Smooth muscle cell (in vitro differentiated cells): Measurements from ENCODE around the gene BCL2L2. TPM values are rescaled to one million over a fixed set of nuclear protein-coding genes. Genes with fewer than 3 reads are reported as not detected.

ENCODE experiments used
- DNase-seq: peaks from one replicate; lab custom pipeline; 2025; ENCODE audit not compliant: unreplicated experiment; lab: John Stamatoyannopoulos, UW
- H2AFZ ChIP-seq: fragments of 200-600 bp; sonication (generic); 2 replicates; pipeline ENCODE4 v1.6.0; 2016; ENCODE audit warnings: antibody characterized with exemption, low read depth, mild to moderate bottlenecking
- H3F3A ChIP-seq: fragments of 200-600 bp; sonication (generic); 2 replicates; pipeline ENCODE4 v1.6.0; 2017; ENCODE audit warnings: antibody characterized with exemption, low read depth
- H3K27ac ChIP-seq: fragments of 200-600 bp; sonication (generic); 2 replicates; pipeline ENCODE4 v1.5.1; 2016; ENCODE audit warnings: low read depth, mild to moderate bottlenecking
- H3K27me3 ChIP-seq: fragments of 200-600 bp; sonication (generic); 2 replicates; pipeline ENCODE4 v1.6.1; 2016; ENCODE audit warnings: low read depth, mild to moderate bottlenecking
- H3K36me3 ChIP-seq: fragments of 200-600 bp; sonication (generic); 2 replicates; pipeline ENCODE4 v1.5.1; 2016; ENCODE audit warnings: low read depth
- H3K4me1 ChIP-seq: fragments of 200-600 bp; sonication (generic); 2 replicates; pipeline ENCODE4 v1.5.1; 2016; ENCODE audit warnings: low read depth
- H3K4me2 ChIP-seq: fragments of 200-600 bp; sonication (generic); 2 replicates; pipeline ENCODE4 v1.6.0; 2016; ENCODE audit warnings: mild to moderate bottlenecking
- H3K4me3 ChIP-seq: fragments of 200-600 bp; sonication (generic); 2 replicates; pipeline ENCODE4 v1.5.1; 2016; ENCODE audit warnings: mild to moderate bottlenecking
- H3K79me2 ChIP-seq: fragments of 200-600 bp; sonication (generic); 2 replicates; pipeline ENCODE4 v1.6.0; 2016; ENCODE audit warnings: low read depth, mild to moderate bottlenecking
- H3K9ac ChIP-seq: fragments of 200-600 bp; sonication (generic); 2 replicates; pipeline ENCODE4 v1.6.0; 2016; ENCODE audit warnings: low read depth
- H3K9me3 ChIP-seq: fragments of 200-600 bp; sonication (generic); replicated peaks from 2 replicates; pipeline ENCODE4 v1.5.1; 2016; ENCODE audit warnings: low read depth
- H4K20me1 ChIP-seq: fragments of 200-600 bp; sonication (generic); 2 replicates; pipeline ENCODE4 v1.6.0; 2016; ENCODE audit warnings: low read depth
- WGBS: methylation state at CpG from one replicate; pipeline ENCODE4 v1.1.7; 2016; ENCODE audit warnings: low lambda C conversion rate; 5-methylcytosine and 5-hydroxymethylcytosine counted together
- polyA plus RNA-seq: library from polyadenylated mRNA; unstranded; fragments of >200 nt; fragmentation: Nextera tagmentation; extraction: Ambion mirVana; gene quantifications from 2 replicates; pipeline ENCODE4 v1.2.1, GENCODE V29; 2016
- total RNA-seq: library from RNA; depleted of rRNA; stranded (reverse); fragments of >200 nt; gene quantifications from 2 replicates; pipeline ENCODE4 v1.2.3, GENCODE V29; 2014
- TF ChIP-seq, protein P1 (sequence below): fragments of 200-600 bp; sonication (generic); IDR thresholded peaks from 2 replicates; pipeline ENCODE4 v1.5.1; 2017; ENCODE audit warnings: borderline replicate concordance, mild to moderate bottlenecking, antibody characterized with exemption; ENCODE audit not compliant: insufficient read depth, poor library complexity, severe bottlenecking

Gene BCL2L2
- total and polyA plus RNA-seq, 2 experiments from 2014 or later, result 1.6 to 11.7 TPM

DNA sequence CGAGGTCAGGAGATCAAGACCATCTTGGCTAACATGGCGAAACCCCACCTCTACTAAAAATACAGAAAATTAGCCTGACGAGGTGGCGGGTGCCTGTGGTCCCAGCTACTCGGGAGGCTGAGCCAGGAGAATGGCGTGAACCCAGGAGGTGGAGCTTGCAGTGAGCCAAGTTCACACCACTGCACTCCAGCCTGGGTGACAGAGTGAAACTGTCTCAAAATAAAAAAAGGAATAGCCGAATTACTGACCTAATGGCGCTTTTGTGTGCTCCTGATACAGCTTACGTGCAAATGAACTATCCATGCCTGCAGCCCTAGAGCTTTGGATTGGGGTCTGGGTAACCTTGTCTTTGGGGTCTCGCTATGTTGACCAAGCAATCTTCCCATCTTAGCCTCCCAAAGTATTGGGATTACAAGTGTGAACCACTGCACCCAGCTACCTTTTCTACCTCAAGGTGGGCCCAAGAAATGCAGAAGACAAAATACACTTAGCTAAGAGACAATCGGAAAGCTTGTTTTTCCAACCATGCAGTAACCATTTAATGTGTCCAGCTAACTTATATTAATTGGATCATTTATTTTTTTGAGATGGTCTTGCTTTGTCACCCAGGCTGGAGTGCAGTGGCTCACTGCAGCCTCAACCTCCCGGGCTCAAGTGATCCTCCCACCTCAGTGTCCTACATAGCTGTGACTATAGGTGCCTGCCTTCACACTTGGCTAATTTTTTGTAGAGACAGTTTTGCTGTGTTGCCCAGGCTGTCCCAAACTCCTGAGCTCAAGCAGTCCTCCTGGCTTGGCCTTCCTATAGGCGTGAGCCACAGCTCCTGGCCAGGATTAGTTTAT lies 20.1 kb downstream of the BCL2L2 start:
- Histone ChIP-seq H3K4me1 (peaks cover 13% of the 10 kb centered on the region), H3K9ac (no peak overlapping the region), H3K4me3 (no peak overlapping the region), H3F3A (peaks cover 34% of the 10 kb centered on the region), H2AFZ (no peak overlapping the region), H3K27me3 (no peaks in the 10 kb centered on the region), H3K27ac (no peak overlapping the region), H3K79me2 (peaks cover 23% of the 10 kb centered on the region), H4K20me1 (peaks cover 33% of the 10 kb centered on the region), H3K36me3 (no peaks in the 10 kb centered on the region), H3K4me2 (no peak overlapping the region), H3K9me3 (no peaks in the 10 kb centered on the region)
- TF ChIP-seq, protein P1, sequence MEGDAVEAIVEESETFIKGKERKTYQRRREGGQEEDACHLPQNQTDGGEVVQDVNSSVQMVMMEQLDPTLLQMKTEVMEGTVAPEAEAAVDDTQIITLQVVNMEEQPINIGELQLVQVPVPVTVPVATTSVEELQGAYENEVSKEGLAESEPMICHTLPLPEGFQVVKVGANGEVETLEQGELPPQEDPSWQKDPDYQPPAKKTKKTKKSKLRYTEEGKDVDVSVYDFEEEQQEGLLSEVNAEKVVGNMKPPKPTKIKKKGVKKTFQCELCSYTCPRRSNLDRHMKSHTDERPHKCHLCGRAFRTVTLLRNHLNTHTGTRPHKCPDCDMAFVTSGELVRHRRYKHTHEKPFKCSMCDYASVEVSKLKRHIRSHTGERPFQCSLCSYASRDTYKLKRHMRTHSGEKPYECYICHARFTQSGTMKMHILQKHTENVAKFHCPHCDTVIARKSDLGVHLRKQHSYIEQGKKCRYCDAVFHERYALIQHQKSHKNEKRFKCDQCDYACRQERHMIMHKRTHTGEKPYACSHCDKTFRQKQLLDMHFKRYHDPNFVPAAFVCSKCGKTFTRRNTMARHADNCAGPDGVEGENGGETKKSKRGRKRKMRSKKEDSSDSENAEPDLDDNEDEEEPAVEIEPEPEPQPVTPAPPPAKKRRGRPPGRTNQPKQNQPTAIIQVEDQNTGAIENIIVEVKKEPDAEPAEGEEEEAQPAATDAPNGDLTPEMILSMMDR, result no peak
- WGBS, result 86% methylated on average over 13 of the region's 13 CpGs
- no peak for DNase-seq

DNA sequence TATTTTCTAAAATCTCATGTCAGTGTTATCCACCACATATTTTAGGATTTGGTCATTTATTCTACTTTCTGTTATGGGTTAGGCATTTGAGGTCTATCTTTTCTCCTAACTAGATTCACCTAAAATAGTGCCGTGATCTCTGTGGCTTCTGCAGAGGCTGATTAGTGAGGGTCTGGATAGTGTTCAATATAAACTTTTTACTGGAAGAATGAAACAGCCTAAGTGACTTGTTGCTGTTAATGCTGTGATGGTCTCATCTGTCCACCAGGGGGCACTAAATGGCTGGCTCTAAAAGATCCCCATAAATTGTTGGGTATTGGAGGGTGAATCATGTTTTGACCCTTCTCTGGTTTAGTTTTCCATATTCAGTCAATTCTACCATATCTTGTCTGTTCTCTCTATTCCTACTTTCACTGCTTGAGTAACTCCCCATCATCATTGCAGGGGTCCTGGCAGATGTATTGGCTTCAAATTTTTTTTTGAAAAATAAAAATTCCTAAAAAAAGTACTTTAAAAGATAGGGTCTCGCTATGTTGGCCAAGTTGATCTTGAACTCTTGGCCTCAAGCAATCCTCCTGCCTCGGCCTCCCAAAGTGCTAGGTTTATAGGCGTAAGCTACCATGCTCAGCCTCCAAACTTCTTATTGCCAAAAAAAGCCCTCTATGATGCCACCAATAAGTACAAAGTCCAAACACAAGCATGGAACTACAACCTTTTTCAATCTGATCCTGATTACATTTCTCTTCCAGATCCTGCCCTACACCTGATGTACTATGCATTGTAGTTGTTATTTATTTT lies 21.5 kb downstream of the BCL2L2 start:
- Histone ChIP-seq H3K4me1 (peaks cover 6% of the 10 kb centered on the region), H3F3A (peaks cover 26% of the 10 kb centered on the region), H3K27ac (no peak overlapping the region), H3K9ac (no peak overlapping the region), H3K4me3 (no peak overlapping the region), H2AFZ (no peak overlapping the region), H3K79me2 (peaks cover 9% of the 10 kb centered on the region), H3K36me3 (no peaks in the 10 kb centered on the region), H3K9me3 (no peaks in the 10 kb centered on the region), H4K20me1 (peaks cover 19% of the 10 kb centered on the region), H3K27me3 (no peaks in the 10 kb centered on the region), H3K4me2 (no peak overlapping the region)
- DNase-seq, result no peak
- TF ChIP-seq, protein P1, result peak; percentile 83
- WGBS, result 57% methylated on average over 4 of the region's 4 CpGs

DNA sequence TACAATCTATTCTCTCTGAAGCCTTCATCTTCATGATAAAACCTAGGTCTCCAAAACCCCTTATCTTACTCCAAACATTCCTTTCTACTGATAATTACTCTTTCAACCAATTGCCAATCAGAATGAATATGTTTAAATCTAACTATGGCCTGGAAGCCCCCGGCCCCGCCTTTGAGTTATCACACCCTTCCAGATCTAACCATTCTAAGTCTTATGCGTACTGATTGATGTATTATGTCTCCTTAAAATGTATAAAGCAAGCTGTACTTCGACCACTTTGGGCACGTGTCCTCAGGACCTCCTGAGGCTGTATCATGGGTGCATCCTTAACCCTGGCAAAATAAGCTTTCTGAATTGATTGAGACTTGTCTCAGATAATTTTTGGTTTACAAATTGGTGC lies 29.0 kb downstream of the BCL2L2 start:
- WGBS, result 92% methylated on average over 5 of the region's 5 CpGs

More for the DNA sequence above, 29.0 kb downstream of the BCL2L2 start:
- no peak for DNase-seq
- Histone ChIP-seq H3K4me2 (no peak overlapping the region), H3K27ac (no peak overlapping the region), H3K36me3 (no peaks in the 10 kb centered on the region), H3K9me3 (no peaks in the 10 kb centered on the region), H3K79me2 (no peaks in the 10 kb centered on the region), H2AFZ (no peak overlapping the region), H3F3A (no peaks in the 10 kb centered on the region), H3K4me3 (no peak overlapping the region), H3K27me3 (no peaks in the 10 kb centered on the region), H3K9ac (no peak overlapping the region), H4K20me1 (no peaks in the 10 kb centered on the region), H3K4me1 (no peaks in the 10 kb centered on the region)
- TF ChIP-seq, protein P1, result no peak
